GM12878 (cell line): ENCODE data around the gene MEI1. TPM values are rescaled to one million over a fixed set of nuclear protein-coding genes. Genes with fewer than 3 reads are reported as not detected.

Experiments
- ATAC-seq: fragments of 200-7000 bp; cut with Tn5 transposase; 3 replicates; pipeline ENCODE4 v1.9.1; 2020; ENCODE audit warnings: mild to moderate bottlenecking, moderate library complexity
- BruUV-seq: library from RNA; stranded (reverse); fragments of 400-500 nt; replicated peaks from 2 replicates; lab custom pipeline; 2021; lab: Mats Ljungman, UMichigan
- CTCF ChIA-PET: fragments of 300-600 bp; sonication (Branson Sonifier 250); formaldehyde crosslinking; extraction: SDS; loops from one replicate; lab custom pipeline; 2021; ENCODE audit warnings: inconsistent platforms; lab: Yijun Ruan, JAX
- POLR2A ChIA-PET: fragments of 350-600 bp; formaldehyde crosslinking; extraction: SDS; loops from one replicate; lab custom pipeline; 2021; ENCODE audit warnings: inconsistent platforms; lab: Charles Lee
- RAD21 ChIA-PET: fragments of 300-600 bp; sonication (Branson Sonifier 250); formaldehyde crosslinking; loops from one replicate; lab custom pipeline; 2023; ENCODE audit warnings: antibody characterized with exemption; ENCODE audit not compliant: unreplicated experiment; lab: Charles Lee
- SMC1A ChIA-PET: fragments of 300-600 bp; sonication (Branson Sonifier 250); formaldehyde crosslinking; loops from one replicate; lab custom pipeline; 2023; ENCODE audit not compliant: unreplicated experiment, uncharacterized antibody; lab: Charles Lee
- DNase-seq: peaks from one replicate; pipeline ENCODE4 v3.0.0-alpha.2; 2011; ENCODE audit warnings: low read depth, low spot score
- FAIRE-seq: peaks from 3 replicates; lab custom pipeline; 2011; peaks lifted over from hg19 to GRCh38; lab: Jason Lieb, UNC
- H2AFZ ChIP-seq: 2 replicates; pipeline ENCODE4 v1.6.0; 2011; ENCODE audit warnings: low read depth, low read length, control low read depth; ENCODE audit not compliant: control insufficient read depth
- H3K27ac ChIP-seq: 2 replicates; pipeline ENCODE4 v1.5.1; 2011; ENCODE audit warnings: control low read depth; ENCODE audit not compliant: control insufficient read depth, insufficient read depth
- H3K27me3 ChIP-seq, 2 experiments: replicated peaks in 1 of 2; 2 replicates each; pipeline versions ENCODE4 v1.6.0 to v1.6.1; 2011; ENCODE audit warnings: low read length in 1 of 2; ENCODE audit not compliant: control insufficient read depth in 2 of 2, insufficient read depth in 2 of 2
- H3K36me3 ChIP-seq, 2 experiments: 2 replicates each; pipeline ENCODE4 v1.5.1; 2011; ENCODE audit warnings: low read length in 1 of 2; ENCODE audit not compliant: control insufficient read depth in 2 of 2, insufficient read depth in 2 of 2
- H3K4me1 ChIP-seq: 2 replicates; pipeline ENCODE4 v1.6.1; 2011; ENCODE audit warnings: mild to moderate bottlenecking, low read length, moderate library complexity, mixed read lengths; ENCODE audit not compliant: control insufficient read depth, insufficient read depth
- H3K4me2 ChIP-seq: 2 replicates; pipeline ENCODE4 v1.6.0; 2011; ENCODE audit warnings: control low read depth; ENCODE audit not compliant: control insufficient read depth, insufficient read depth
- H3K4me3 ChIP-seq: fragments of 200-600 bp; sonication (generic); 2 replicates; pipeline ENCODE4 v1.5.1; 2016
- H3K79me2 ChIP-seq: 2 replicates; pipeline ENCODE4 v1.6.0; 2011; ENCODE audit warnings: low read length; ENCODE audit not compliant: control insufficient read depth, insufficient read depth
- H3K9ac ChIP-seq: 2 replicates; pipeline ENCODE4 v1.8.0; 2011; ENCODE audit warnings: low read length, control low read depth, mixed read lengths; ENCODE audit not compliant: control insufficient read depth, insufficient read depth
- H3K9me3 ChIP-seq: replicated peaks from 3 replicates; pipeline ENCODE4 v1.5.1; 2011; ENCODE audit warnings: mild to moderate bottlenecking, low read length; ENCODE audit not compliant: control insufficient read depth, insufficient read depth
- H4K20me1 ChIP-seq: 2 replicates; pipeline ENCODE4 v1.6.0; 2011; ENCODE audit not compliant: control insufficient read depth, insufficient read depth
- IRF4 ChIP-seq: IDR thresholded peaks from 2 replicates; pipeline ENCODE4 v1.6.1; 2011; ENCODE audit warnings: low read depth, low read length
- JUNB ChIP-seq: IDR thresholded peaks from 2 replicates; pipeline ENCODE4 v1.6.1; 2016; ENCODE audit warnings: antibody characterized with exemption, mild to moderate bottlenecking
- LARP7 ChIP-seq: fragments of 450-650 bp; IDR thresholded peaks from 2 replicates; pipeline ENCODE4 v1.6.1; 2017; ENCODE audit warnings: mild to moderate bottlenecking
- NR2C1 ChIP-seq: fragments of 450-650 bp; IDR thresholded peaks from 2 replicates; pipeline ENCODE4 v1.6.1; 2017; ENCODE audit warnings: antibody characterized with exemption, mild to moderate bottlenecking, moderate library complexity
- POLR2AphosphoS5 ChIP-seq: IDR thresholded peaks from 2 replicates; pipeline ENCODE4 v1.6.1; 2011; ENCODE audit warnings: mild to moderate bottlenecking, low read length, inconsistent platforms
- RBBP5 ChIP-seq: fragments of 200-600 bp; sonication (generic); conservative IDR thresholded peaks from 2 replicates; pipeline ENCODE4 v1.6.1; 2016
- STAT1 ChIP-seq: fragments of 450-650 bp; conservative IDR thresholded peaks from 2 replicates; pipeline ENCODE4 v1.6.1; 2014; ENCODE audit warnings: antibody characterized with exemption, mild to moderate bottlenecking
- ZBTB40 ChIP-seq: fragments of 450-650 bp; IDR thresholded peaks from 2 replicates; pipeline ENCODE4 v1.6.1; 2016; ENCODE audit warnings: mild to moderate bottlenecking, moderate library complexity, borderline replicate concordance
- WGBS: methylation state at CpG from one replicate; pipeline ENCODE4 v1.1.6; 2016; ENCODE audit warnings: low lambda C conversion rate; ENCODE audit not compliant: insufficient replicate concordance, insufficient coverage; ENCODE audit errors: missing lambda C conversion rate; 5-methylcytosine and 5-hydroxymethylcytosine counted together
- in situ Hi-C: fragments of 300-500 bp; cut with MboI; formaldehyde crosslinking; loops from 9 replicates; pipeline ENCODE4 v1.14.3; 2018; ENCODE audit warnings: mixed read lengths
- intact Hi-C: fragments of 100-400 bp; cut with micrococcal nuclease; formaldehyde crosslinking; loops from one replicate; pipeline ENCODE4 v1.14.2; 2022; ENCODE audit not compliant: unreplicated experiment
- polyA plus RNA-seq, 11 experiments: library from polyadenylated mRNA; depleted of rRNA in 4 of 11; unstranded in 6 of 11; stranded (reverse) in 5 of 11; fragments of >200 nt; fragmentation: Nextera tagmentation in 4 of 11; fragmentation: Illumina TruSeq in 1 of 11; extraction: Ambion mirVana in 4 of 11; extraction: Trizol in 1 of 11; gene quantifications; 1 replicate in 1 of 11; 2 replicates in 10 of 11; pipeline versions ENCODE4 v1.2.1 to v1.2.3, GENCODE V29; 2011 to 2016; ENCODE audit warnings: inconsistent platforms in 2 of 11, missing spikeins in 2 of 11, low read depth in 1 of 11
- total RNA-seq, 4 experiments: library from RNA; depleted of rRNA in 3 of 4; stranded (reverse); fragments of >200 nt in 3 of 4; fragmentation: Illumina TruSeq in 1 of 4; extraction: Trizol in 1 of 4; gene quantifications; 2 replicates each; pipeline versions ENCODE4 v1.2.1 to v1.2.3, GENCODE V29; 2013 to 2021

MEI1 gene
- total and polyA plus RNA-seq, 10 of the 15 experiments (the other 5 are each of a cell fraction or from before 2014, with no cell fraction given): 27.9 to 48.9 (median 35.8) TPM

DNA sequence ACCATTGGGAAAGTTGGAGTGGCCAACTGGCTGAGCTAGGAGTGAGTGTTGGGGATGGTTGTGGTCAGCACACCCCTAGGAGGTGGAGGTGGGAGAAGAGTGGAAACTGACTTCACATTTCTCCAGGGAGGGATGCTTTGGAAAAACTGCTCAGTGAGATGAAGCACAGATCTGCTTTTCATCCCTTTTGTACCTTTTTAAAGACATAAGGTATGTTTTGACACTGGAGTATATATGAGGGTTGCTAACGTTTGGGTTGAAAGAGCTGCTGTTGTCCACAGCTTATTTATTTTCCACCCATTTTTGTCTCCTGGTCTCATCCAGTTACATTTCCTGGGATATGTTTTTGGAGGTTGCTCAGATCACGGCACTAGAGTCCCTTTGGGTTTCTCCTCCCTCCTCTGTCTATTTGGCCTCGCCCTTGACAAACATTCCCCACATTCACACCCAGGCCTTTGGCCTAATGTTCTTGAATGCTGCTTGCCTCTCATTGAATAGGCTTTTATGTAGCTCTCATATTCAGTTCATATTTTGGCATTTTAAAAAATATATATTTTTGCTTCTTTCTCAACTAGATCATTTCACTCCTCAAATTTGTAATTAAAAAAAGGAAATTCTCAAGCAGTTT lies 141.9 kb downstream of the MEI1 start (continued):
- TF ChIP-seq NR2C1: no peak
- TF ChIP-seq LARP7: no peak
- no peak for TF ChIP-seq IRF4

DNA sequence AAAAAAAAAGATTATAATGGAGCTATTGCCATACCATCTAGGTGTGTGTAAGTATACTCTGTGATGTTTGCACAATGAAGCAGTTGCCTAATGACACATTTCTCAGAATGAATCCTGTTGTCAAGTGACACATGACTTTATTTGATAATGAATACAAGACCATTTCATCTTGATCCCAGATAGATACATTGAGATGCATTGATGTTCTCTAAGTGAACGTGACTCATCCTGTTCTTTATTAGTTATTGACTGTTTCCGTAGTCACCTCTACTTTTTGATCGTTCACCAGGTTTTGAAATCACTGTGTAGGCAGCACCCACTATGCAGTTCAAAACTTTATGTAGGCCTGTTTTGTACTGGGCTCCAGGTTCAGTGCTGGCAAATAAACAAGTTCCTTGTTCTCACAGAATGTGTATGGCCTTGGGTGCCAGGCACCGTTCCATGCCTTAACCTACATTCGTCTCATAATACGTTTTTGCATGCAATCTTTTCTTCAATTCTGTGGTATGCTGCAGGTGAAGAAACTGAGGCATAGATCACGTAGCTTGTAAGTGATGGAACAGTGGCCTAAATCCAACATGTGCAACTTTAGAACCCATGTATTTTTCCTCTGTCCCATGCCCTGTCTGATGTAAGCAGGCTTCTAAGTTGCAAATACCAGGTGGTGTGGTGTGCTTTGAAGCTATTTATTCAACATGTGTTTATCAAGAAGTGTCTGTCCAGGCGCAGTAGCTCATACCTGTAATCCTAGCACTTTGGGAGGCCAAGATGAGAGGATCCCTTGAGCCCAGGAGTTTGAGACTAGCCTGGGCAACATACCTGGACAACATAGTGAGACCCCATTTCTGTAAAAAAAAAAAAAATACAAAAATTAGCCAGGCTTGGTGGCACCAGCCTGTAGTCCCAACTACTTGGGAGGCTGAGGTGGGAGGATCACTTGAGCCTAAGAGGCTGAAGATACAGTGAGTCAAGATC lies 144.0 kb downstream of the MEI1 start:
- peak overlapping the region; percentile 56 for H3K4me2 ChIP-seq
- no TSS peak for BruUV-seq
- H2AFZ ChIP-seq: no peak overlapping the region
- no peak for FAIRE-seq
- peak overlapping the region; percentile 9; the same call in 1 of the 2 replicates for H3K27ac ChIP-seq
- ATAC-seq: peak; percentile 33
- no peak for DNase-seq
- peaks cover 0 to 7% of the 10 kb centered on the region in 2 experiments; a peak in 3 of 4 replicates for H3K36me3 ChIP-seq
- no peak overlapping the region for H3K9ac ChIP-seq
- peaks cover 31% of the 10 kb centered on the region for H3K4me1 ChIP-seq
- SMC1A ChIA-PET: interaction anchor here (0.8 to 10.2 kb wide), 7 partner anchors 9 to 146 kb away, joined by 3 to 96 read pairs (median 5); partner anchors contain the start of gene SREBF2
- in situ Hi-C loops (no loop called here), intact Hi-C loops (no loop called here)
- peak overlapping the region; percentile 10; the same call in 1 of the 2 replicates for H3K4me3 ChIP-seq
- H4K20me1 ChIP-seq: peaks cover 3% of the 10 kb centered on the region; the same call in 1 of the 2 replicates
- 35% methylated on average over 8 of the region's 8 CpGs for WGBS
- CTCF ChIA-PET: interaction anchor here (0.6 to 5.9 kb wide), 7 partner anchors 9 to 656 kb away, joined by 3 to 33 read pairs (median 7); partner anchors contain the start of gene SREBF2
- no peaks in the 10 kb centered on the region for H3K9me3 ChIP-seq
- H3K79me2 ChIP-seq: peaks cover 97% of the 10 kb centered on the region
- POLR2A ChIA-PET: interaction anchor here (1.0 to 9.4 kb wide), 7 partner anchors 8 to 51 kb away, joined by 3 to 135 read pairs (median 5); partner anchors contain the start of genes CCDC134 and SREBF2
- RAD21 ChIA-PET: interaction anchor here (0.7 to 3.0 kb wide), 4 partner anchors 9 to 66 kb away, joined by 3 to 14 read pairs (median 7); partner anchors contain the start of gene SREBF2
- TF ChIP-seq POLR2AphosphoS5 (0 out of 2 replicates have a peak, but pooled peaks have one; percentile 32), RBBP5 (no peak), ZBTB40 (peak; percentile 76), JUNB (0 out of 2 replicates have a peak, but pooled peaks have one; percentile 32), STAT1 (no peak)
- H3K27me3 ChIP-seq: no peaks in the 10 kb centered on the region
